Effector memory CD4-positive, alpha-beta T cell (primary cell): ENCODE measurements around the gene ZNF793.
A peak's percentile ranks its signal among the peaks of the same experiment; 100 is the strongest.

ENCODE experiments used
- DNase-seq, 3 donors: peaks; one replicate each; pipeline ENCODE4 v3.0.0-alpha.2; 2020
- H3K27ac ChIP-seq: 2 replicates; pipeline ENCODE4 v1.7.0; 2013; ENCODE audit warnings: mild to moderate bottlenecking, low read length, moderate library complexity; ENCODE audit not compliant: insufficient read depth, poor library complexity, severe bottlenecking
- H3K27me3 ChIP-seq: replicated peaks from 2 replicates; pipeline ENCODE4 v1.7.0; 2013; ENCODE audit warnings: mild to moderate bottlenecking, low read length; ENCODE audit not compliant: insufficient read depth, control insufficient read depth, poor library complexity, severe bottlenecking
- H3K36me3 ChIP-seq: 2 replicates; pipeline ENCODE4 v1.7.0; 2013; ENCODE audit warnings: mild to moderate bottlenecking, low read length, moderate library complexity; ENCODE audit not compliant: control insufficient read depth, insufficient read depth
- H3K4me1 ChIP-seq: 2 replicates; pipeline ENCODE4 v1.7.0; 2013; ENCODE audit warnings: low read length, mild to moderate bottlenecking; ENCODE audit not compliant: control insufficient read depth, insufficient read depth, poor library complexity, severe bottlenecking
- H3K4me3 ChIP-seq: 2 replicates; pipeline ENCODE4 v1.7.0; 2013; ENCODE audit warnings: low read length, low read depth, mild to moderate bottlenecking; ENCODE audit not compliant: insufficient read depth, poor library complexity, severe bottlenecking
- H3K9me3 ChIP-seq: 2 replicates; pipeline ENCODE4 v1.7.0; 2013; ENCODE audit warnings: mild to moderate bottlenecking, low read length, moderate library complexity; ENCODE audit not compliant: control insufficient read depth
- total RNA-seq, 3 donors: gene quantifications; one replicate each; lab custom pipeline; 2026; lab: John Stamatoyannopoulos, UW

The ZNF793 gene
- 5.3 to 10.6 (median 6.9) reads per million in 3 donors for total RNA-seq

DNA sequence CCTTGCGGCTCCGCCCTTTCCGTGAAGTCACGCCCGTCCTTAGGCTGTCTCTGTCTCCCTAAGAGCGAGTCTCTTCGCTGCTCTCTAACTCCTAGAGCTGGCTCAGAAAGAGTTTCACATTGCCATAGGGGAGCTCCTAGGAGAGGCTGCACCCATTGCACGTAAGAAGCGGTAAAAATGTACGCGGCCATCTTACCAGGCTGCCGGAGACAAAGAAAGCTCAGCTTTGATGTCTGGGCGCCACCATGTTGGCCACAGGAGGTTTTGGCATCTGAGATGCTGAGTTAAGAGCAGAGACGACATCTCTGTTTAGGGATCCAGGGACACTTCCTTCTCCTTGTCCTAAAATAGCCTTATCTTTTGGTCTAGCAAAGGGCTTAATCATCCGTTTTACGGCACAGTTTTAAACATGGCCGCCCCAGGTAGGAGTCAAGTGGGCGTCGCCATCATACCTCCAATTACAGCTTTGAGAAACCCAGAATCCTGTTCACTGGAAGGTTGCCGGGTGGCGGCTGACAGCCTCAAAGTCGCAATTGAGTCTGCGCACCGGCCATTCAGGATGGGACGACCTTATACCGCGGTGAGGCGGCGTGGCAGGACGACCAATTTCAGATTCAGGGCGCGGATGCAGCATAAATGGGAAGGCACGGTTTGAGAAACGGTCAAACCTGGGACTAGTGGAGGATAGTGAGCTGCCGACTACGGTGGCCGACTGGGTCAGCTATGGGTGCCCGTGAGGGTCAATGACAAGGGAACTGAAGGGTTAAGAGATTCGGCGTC, at the start of gene ZNF793:
ZNF793 (plus strand) TSS at position 553 of the 780 bp plus-strand sequence. CDS start 16,501 bp downstream, outside the sequence.
- H3K36me3 ChIP-seq = peaks cover 6% of the 10 kb centered on the region
- peak within 1 kb of the TSS; percentile 93 for H3K27ac ChIP-seq
- H3K9me3 ChIP-seq = peaks cover 3% of the 10 kb centered on the region
- H3K4me1 ChIP-seq = no peaks in the 10 kb centered on the region
- peak; percentile 57 to 72 (median 67) for DNase-seq
- H3K4me3 ChIP-seq = peak within 1 kb of the TSS; percentile 82
- H3K27me3 ChIP-seq = no peaks in the 10 kb centered on the region

DNA sequence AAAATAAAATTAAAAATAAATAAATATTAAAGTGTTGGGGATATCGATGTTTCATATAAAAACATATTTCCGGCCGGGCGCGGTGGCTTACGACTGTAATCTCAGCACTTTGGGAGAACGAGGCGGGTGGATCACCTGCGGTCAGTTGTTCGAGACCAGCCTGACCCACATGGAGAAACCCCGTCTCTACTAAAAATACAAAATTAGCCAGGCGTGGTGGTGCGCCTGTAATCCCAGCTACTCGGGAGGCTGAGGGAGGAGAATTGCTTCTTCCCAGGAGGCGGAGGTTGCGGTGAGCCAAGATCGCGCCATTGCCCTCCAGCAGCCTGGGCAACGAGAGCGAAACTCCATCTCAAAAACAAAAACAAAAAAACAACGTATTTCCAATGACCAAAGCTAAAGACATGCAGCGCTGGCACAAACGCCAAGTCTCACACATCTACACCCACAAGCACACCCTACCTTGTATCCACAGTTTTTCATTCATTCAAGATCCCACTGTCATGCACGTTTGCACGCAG, 40.4 kb upstream of the ZNF793 start:
- no peaks in the 10 kb centered on the region for H3K27me3 ChIP-seq
- H3K4me3 ChIP-seq = peak overlapping the region; percentile 74
- no peak for DNase-seq
- peaks cover 5% of the 10 kb centered on the region for H3K4me1 ChIP-seq
- peak overlapping the region; percentile 75 for H3K27ac ChIP-seq
- H3K9me3 ChIP-seq = peaks cover 4% of the 10 kb centered on the region
- H3K36me3 ChIP-seq = peaks cover 26% of the 10 kb centered on the region

DNA sequence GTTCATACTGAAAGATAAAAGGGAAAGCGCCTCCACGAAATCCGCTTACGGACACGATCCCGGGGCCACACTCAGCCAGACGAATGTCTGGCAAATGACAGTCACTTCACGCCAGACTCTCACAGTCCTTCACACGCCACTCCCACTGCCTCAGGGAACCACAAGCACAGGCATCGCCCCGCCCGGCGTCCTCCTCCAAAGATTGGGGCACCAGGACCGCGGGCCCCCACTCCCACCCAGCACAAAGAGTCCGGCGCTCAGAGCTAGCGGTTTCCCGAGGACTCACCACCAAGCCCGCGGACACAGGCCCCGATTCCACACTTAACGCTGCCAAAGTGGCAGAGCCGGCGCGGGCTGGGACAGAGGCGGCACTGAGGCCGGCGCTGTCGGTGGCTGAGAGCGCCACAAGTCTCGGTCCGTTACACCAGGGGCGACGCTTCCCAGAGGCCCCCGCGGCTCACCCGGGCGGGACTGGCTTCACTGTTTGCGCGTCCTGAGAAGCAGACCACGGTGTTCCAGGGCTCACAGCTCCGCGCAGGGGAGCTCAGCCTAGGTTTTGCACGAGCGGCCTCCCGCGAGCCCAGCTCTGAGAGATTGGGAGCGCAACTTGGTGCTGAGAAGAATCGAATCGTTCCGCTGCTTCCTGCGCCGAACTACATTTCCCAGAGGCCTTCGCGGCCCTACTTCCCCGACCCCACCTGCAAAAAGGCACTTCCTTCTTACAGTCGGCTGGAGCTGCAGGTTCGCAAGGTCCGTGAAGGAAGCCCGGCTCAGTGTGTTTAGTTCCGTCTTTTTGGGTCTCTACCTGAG, 39.7 kb upstream of the ZNF793 start, which contains the start of gene ZNF569:
ZNF569 (minus strand) TSS at position 647 of the 810 bp plus-strand sequence. CDS start 22,523 bp downstream, outside the sequence.
- H3K9me3 ChIP-seq = peaks cover 4% of the 10 kb centered on the region
- DNase-seq = peak; percentile 69 to 81 (median 79)
- peak within 1 kb of the TSS; percentile 75 for H3K27ac ChIP-seq
- H3K4me1 ChIP-seq = peaks cover 5% of the 10 kb centered on the region
- no peaks in the 10 kb centered on the region for H3K27me3 ChIP-seq
- H3K36me3 ChIP-seq = peaks cover 23% of the 10 kb centered on the region
- H3K4me3 ChIP-seq = peak within 1 kb of the TSS; percentile 74

DNA sequence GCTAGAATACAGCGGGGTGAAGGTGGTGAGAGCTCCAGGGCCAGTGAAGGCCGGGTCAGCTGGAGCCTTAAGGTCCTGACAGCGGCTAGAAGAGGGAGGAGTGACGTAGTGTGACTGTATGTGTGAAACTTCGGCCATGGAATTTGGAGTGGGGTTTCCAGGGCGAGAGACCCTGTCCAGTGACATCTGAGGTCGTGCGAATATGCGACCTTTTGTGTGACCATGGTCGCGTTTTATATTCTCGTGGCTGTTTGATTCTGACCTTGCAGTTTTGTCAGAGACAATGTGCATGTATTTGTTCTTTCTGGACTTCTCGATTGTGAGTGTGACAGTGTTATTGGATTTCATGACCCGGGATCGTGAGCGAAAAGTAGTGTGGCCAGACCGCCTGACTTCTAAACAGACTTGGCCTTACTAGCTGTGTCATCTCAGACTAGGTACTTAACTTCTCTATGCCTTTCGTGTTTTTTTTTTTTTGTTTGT, 39.1 kb upstream of the ZNF793 start:
- H3K27me3 ChIP-seq = no peaks in the 10 kb centered on the region
- H3K4me3 ChIP-seq = peak overlapping the region; percentile 74
- H3K36me3 ChIP-seq = peaks cover 17% of the 10 kb centered on the region
- H3K9me3 ChIP-seq = peaks cover 1% of the 10 kb centered on the region
- peak overlapping the region; percentile 75 for H3K27ac ChIP-seq
- H3K4me1 ChIP-seq = peaks cover 5% of the 10 kb centered on the region
- no peak for DNase-seq

DNA sequence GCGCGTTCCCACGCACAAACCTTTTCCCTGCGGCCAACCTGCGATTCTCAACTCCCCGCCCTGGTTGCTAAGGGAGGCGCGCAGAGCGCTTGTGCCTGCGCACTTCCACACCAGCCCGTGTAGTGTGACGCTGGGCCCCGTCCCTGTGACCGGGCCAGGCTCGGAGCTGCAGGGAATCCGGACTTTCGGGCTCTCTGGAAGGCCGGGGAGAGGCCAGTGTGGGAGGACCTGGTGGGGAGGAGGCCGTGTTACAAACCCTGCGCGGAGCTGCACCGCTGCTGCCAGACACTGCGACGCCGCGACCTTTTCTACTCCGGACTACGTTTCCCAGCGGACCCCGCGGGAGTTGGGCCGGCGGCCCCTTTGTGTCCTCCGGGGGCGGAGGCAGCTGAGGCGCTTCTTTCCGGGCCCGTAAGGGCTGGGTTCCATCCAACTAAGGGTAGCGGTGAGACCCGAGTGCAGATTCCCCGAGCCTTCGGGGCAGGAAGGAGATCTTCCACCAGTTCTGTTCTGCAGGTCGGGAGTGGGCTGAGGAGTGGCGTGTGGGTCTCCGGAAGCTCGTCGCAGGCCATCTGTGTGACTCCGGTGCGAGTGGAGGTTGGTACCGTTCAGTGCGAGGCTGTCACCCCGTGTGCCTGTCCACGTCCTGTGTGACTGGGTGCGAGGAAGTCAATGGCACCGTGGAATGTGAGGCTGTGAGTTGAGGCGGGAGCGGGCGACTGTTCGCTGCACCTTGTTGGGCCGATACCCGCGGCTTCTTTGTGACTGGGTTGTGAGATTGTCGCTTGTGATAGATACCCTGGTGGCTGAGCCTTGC, 37.6 kb upstream of the ZNF793 start, which contains the start of gene ZNF570:
ZNF570 (plus strand) TSS at position 396 of the 817 bp plus-strand sequence. CDS start 999 bp downstream, outside the sequence.
- Histone ChIP-seq H3K4me1 (peaks cover 5% of the 10 kb centered on the region), H3K36me3 (peaks cover 14% of the 10 kb centered on the region), H3K4me3 (peak within 1 kb of the TSS; percentile 65), H3K27ac (peak within 1 kb of the TSS; percentile 89), H3K27me3 (no peaks in the 10 kb centered on the region), H3K9me3 (peaks cover 3% of the 10 kb centered on the region)
- DNase-seq = peak; percentile 68 to 77 (median 75)

DNA sequence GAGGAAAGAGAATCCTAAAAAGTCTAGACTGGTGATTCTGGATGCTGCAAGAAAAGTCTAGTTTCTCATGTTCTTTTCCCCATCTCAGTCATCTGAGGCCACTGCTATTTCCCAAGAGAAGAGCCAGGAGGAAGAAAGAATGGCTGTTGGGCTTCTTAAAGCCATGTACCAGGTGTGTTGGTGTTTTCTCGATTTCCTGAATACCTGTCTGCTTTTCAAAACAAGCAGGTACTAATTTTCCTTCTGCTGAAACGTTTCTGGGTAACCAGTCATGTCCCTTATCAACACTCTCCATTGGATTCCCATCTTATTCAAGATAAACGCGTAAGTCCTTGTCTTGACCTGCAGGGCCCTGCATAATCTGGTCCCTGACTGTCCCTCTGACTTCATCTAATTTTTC, 36.5 kb upstream of the ZNF793 start:
- H3K4me1 ChIP-seq = peaks cover 5% of the 10 kb centered on the region
- peaks cover 3% of the 10 kb centered on the region for H3K9me3 ChIP-seq
- no peak overlapping the region for H3K4me3 ChIP-seq
- peaks cover 6% of the 10 kb centered on the region for H3K36me3 ChIP-seq
- no peaks in the 10 kb centered on the region for H3K27me3 ChIP-seq
- H3K27ac ChIP-seq = no peak overlapping the region
- no peak for DNase-seq

DNA sequence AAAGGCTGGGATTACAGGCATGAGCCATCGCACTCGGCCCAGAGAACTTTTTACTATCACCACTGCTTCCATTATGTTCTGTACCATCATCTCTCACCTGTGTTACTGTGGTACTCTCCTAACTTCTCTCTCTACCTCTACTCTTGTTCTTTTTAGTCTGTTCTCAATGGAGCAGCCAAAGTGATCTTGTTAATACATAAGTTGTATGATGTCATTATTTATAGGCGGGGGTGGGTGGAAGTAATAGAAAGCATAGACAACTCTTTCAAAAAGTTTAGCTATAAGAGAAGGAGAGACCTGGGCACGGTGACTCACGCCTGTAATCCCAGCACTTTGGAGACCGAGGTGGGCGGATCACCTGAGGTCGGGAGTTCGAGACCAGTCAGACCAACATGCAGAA, 34.6 kb upstream of the ZNF793 start:
- Histone ChIP-seq H3K4me1 (peaks cover 5% of the 10 kb centered on the region), H3K36me3 (peaks cover 26% of the 10 kb centered on the region)

DNA sequence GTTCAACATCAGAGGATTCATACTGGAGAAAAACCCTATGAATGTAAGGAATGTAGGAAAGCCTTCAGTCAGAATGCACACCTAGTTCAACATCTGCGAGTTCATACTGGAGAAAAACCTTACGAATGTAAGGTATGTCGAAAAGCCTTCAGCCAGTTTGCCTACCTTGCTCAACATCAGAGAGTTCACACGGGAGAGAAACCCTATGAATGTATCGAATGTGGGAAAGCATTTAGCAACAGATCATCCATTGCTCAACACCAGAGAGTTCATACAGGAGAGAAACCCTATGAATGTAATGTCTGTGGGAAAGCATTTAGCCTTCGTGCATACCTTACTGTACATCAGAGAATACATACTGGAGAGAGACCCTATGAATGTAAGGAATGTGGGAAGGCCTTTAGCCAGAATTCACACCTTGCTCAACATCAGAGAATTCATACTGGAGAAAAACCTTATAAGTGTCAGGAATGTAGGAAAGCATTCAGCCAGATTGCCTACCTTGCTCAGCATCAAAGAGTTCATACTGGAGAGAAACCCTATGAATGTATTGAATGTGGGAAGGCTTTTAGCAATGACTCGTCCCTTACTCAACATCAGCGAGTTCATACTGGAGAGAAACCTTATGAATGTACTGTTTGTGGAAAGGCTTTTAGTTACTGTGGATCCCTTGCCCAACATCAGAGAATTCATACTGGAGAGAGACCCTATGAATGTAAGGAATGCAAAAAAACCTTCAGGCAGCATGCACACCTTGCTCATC, 22.2 kb upstream of the ZNF793 start:
- Histone ChIP-seq H3K4me1 (no peaks in the 10 kb centered on the region), H3K27me3 (no peaks in the 10 kb centered on the region), H3K27ac (no peak overlapping the region), H3K9me3 (peaks cover 58% of the 10 kb centered on the region), H3K36me3 (peaks cover 43% of the 10 kb centered on the region), H3K4me3 (no peak overlapping the region)
- DNase-seq = no peak

More for the DNA sequence above, 34.6 kb upstream of the ZNF793 start:
- Histone ChIP-seq H3K4me3 (no peak overlapping the region), H3K27ac (no peak overlapping the region), H3K27me3 (no peaks in the 10 kb centered on the region), H3K9me3 (peaks cover 3% of the 10 kb centered on the region)
- DNase-seq = no peak
